Transverse colon (tissue), 3 donors: Measurements from ENCODE around the gene CCDC177.

Experiments
- POLR2A ChIP-seq: fragments of 450-650 bp; IDR thresholded peaks from one replicate; pipeline ENCODE4 v1.6.1; 2016; ENCODE audit warnings: antibody characterized with exemption, mild to moderate bottlenecking, moderate library complexity
- TF ChIP-seq, protein P1 (sequence below), 5 experiments: fragments of 200-600 bp in 3 of 5; fragments of 450-650 bp in 2 of 5; sonication (generic) in 3 of 5; IDR thresholded peaks; 1 replicate in 2 of 5; 2 replicates in 3 of 5; pipeline ENCODE4 v1.5.1; 2016 to 2017; ENCODE audit warnings: antibody characterized with exemption in 5 of 5, inconsistent platforms in 3 of 5, mild to moderate bottlenecking in 2 of 5, moderate library complexity in 1 of 5

DNA sequence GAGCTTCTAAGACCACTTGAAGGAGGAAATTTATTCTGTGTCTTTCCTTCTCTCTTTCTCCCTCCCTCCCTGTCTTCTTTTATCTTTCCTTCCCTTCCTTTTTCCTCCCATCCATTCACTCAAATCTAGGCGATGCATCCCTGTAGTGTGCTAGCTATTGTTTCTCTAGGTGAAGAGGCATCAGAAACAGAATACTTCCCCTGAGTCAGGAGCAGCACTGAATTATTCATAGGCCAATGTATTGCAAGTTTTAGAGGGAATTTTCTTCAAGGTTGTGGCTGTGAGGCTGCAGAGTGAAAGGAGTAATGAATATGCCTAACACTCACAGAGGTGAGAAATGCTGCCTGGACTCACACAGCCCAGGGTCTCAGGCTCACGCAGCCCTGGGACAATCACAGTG, 23.2 kb downstream of the CCDC177 start:
- TF ChIP-seq, protein P1, sequence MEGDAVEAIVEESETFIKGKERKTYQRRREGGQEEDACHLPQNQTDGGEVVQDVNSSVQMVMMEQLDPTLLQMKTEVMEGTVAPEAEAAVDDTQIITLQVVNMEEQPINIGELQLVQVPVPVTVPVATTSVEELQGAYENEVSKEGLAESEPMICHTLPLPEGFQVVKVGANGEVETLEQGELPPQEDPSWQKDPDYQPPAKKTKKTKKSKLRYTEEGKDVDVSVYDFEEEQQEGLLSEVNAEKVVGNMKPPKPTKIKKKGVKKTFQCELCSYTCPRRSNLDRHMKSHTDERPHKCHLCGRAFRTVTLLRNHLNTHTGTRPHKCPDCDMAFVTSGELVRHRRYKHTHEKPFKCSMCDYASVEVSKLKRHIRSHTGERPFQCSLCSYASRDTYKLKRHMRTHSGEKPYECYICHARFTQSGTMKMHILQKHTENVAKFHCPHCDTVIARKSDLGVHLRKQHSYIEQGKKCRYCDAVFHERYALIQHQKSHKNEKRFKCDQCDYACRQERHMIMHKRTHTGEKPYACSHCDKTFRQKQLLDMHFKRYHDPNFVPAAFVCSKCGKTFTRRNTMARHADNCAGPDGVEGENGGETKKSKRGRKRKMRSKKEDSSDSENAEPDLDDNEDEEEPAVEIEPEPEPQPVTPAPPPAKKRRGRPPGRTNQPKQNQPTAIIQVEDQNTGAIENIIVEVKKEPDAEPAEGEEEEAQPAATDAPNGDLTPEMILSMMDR (IDR thresholded peaks at IDR 0.05): no peak
- TF ChIP-seq POLR2A: no peak
